ENCODE measurements around the gene TJP3.

TJP3 gene

DNA sequence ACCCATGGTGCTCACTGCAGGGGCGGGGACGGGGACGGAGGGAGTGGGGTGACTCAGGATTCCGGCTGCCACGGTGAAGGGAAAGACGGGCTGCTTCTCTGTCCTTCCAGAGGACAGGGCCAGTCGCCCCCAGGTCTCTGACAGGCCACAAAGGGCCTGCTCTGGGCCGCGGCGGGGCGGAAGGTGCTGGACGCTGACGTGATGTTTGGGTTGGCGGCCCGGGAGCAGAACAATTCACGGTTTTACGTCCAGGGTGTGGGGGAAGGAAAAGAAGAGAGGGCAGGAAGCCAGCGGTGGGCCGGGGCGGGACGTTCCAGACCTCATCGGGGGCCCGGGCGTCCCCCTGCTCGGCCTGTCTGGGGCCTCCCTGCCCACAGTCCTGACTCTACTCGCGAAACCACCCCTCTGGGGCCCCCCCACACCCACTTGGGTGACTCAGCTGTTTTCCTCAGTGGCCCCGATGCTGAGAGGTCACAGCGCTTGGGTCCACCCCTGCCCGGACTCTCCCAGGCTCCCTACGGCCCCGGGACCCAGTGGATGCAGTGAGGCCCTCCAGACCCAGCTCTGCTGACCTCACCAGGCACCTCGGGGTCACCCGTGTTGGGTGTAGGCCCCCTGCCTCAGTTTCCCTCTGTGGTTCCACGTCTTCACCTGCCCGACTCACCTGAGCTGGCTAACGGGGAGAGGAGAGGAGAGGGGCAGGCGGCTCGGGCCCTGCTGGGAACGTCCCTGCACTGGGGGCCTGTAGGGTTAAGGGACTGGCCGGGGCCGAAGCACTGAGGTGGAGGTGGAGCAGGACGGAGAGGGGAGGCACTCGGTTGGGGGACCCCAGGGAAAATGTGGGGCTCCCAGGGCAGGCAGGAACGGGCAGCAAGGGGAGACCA lies 37.1 kb upstream of the TJP3 start:
- no peak for DNase-seq

GRCh38 chr19:3671680-3672574 lies 36.3 kb upstream of the TJP3 start:
- no peak for DNase-seq

GRCh38 chr19:3672575-3672948 lies 35.6 kb upstream of the TJP3 start:
- DNase-seq = no peak

- no peak for DNase-seq
These were observed 35.2 kb upstream of the TJP3 start for GRCh38 chr19:3672993-3673392.

GRCh38 chr19:3673506-3674439 lies 34.4 kb upstream of the TJP3 start:
- DNase-seq = no peak

DNA sequence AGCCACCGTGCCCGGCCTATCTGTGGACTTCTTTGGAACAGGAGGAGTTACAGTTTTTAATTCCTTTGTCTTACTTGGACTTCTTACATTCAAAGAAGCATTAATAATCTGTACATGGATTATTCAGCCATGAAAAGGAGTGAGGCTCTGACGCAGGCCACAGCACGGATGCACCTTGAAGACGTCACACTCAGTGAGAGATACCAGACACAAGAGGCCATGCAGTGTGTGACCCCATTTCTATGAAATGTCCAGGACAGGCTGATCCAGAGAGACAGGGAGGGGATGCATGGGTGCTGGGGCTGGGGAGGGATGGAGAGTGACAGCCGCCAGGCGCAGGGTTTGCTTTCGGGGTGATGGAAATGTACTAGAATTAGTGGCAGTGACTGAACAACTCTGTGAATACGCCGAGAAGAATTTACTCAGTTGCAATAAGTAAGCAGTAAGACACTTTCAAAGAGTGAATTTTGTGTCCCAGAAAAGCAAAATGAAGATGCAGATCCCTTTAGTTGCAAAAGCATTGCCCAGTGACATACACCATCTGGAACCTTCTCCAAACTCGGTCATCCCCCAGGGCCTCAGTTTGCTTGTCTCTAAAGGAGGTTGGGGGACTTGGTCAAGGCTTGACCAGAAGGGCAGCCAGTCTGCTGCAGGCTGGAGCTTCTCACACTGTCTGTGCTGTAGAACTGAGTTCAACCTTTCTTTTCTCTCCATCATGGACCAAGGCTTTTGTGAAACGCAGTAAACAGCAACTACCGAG lies 33.2 kb upstream of the TJP3 start:
- DNase-seq = no peak

DNA sequence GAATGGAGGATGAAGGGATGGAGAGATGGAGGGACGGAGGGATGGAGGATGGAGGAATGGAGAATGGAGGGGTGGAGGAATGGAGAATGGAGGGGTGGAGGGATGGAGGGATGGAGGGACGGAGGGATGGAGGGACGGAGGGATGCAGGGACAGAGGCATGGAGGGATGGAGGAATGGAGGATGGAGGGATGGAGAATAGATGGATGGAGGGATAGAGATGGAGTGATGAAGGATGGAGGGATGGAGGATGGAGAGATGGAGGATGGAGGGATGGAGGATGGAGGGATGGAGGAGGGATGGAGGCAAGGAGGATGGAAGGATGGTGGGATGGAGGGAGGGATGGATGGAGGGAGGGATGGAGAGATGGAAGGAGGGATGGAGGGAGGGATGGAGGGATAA lies 30.0 kb upstream of the TJP3 start:
- no peak for DNase-seq

GRCh38 chr19:3679138-3679537 lies 29.0 kb upstream of the TJP3 start:
- no peak for DNase-seq

- no peak for DNase-seq
These were observed 28.6 kb upstream of the TJP3 start for GRCh38 chr19:3679581-3679980.

GRCh38 chr19:3680939-3681338 lies 27.2 kb upstream of the TJP3 start:
- no peak for DNase-seq

GRCh38 chr19:3682286-3682685 lies 25.9 kb upstream of the TJP3 start:
- DNase-seq = no peak

- DNase-seq = no peak
These were observed 25.3 kb upstream of the TJP3 start for GRCh38 chr19:3682741-3683404.

- DNase-seq = no peak
These were observed 24.7 kb upstream of the TJP3 start for GRCh38 chr19:3683405-3684053.

GRCh38 chr19:3684054-3684816 lies 23.9 kb upstream of the TJP3 start:
- DNase-seq = no peak

DNA sequence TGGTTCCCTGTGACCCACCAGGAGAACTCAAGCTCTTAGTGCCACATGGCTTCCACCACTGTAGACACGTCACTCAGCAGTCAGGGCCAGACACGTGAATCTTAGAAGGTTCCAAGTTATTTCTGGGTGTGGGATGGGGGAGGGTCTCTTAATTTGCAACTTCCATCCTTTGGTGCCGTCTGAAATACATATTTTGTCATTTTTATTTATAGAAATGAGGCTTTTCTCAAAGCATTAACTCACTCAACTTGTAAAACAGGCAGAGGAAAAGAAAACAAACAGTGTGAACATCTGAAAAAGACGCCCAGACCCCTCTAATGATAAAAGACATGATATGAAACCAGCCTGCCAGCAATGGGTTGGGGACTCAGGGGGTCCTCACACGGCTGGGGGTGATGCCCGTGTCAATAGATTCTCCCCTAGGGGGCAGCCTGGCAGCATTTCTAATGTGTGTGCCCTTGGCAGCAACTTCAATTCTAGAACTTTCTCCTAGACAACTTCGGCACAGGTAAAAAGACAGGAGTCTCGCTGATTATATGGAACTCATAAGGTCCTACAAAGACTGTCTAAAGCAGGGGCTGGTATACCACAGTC lies 23.3 kb upstream of the TJP3 start:
- no peak for DNase-seq

GRCh38 chr19:3687393-3687773 lies 20.8 kb upstream of the TJP3 start:
- DNase-seq = no peak

- DNase-seq = no peak
These were observed 20.1 kb upstream of the TJP3 start for GRCh38 chr19:3687774-3688706.

GRCh38 chr19:3690551-3691371 lies 17.4 kb upstream of the TJP3 start:
- DNase-seq = no peak

Data from NCI-H2029 treated with DMSO at 0.1 percent for 48 hours (cell line).